ENCODE data around the gene TFF3.

The TFF3 gene

DNA sequence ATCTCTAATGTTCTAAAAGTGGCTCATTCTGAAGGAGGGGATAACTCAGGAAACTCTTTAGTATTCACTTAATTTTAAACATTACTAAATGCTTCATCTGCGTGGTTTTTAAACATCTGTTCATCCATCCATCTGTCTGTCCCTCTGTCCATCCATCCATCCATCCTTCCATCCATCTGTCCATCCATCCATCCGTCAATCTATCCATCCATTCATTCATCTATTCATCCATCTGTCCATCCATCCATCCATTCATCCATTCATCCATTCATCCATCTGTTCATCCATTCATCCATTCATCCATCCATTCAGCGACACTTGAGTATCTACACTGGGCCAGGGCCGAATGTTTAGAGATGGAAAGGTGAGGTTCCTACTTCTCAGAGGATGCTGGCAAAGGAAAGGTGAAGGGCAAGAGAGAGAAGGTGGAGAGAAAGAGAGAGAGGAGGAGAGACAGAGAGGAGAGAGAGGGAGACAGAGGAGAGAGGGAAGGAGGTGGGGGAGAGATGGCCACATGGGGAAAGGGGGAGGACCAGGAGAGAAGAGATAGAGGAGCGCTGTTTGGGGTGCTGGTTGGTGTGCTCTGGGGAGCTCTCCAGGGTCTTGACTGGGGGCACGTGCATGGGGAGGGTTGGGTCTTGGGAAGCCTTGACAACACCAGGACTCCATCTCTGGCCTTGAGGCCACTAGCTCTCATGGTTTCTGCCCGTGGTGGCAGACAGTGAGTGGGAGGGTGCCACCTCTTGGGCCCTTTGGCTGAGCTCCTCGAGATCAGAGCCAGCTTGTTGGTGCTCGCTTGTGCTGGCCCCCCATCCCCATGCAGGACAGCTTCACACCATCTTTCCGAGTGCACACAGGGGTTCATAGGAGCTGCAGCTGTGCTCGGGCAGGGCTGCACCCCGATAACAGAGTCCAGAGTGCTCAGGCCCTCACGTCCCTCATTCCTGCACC is 50.7 kb downstream of the TFF3 start:
- no peak for DNase-seq

- DNase-seq, result peak in 2 of 3 experiments; percentile 23 to 37
These were observed 51.5 kb downstream of the TFF3 start for GRCh38 chr21:42263591-42264131.

DNA sequence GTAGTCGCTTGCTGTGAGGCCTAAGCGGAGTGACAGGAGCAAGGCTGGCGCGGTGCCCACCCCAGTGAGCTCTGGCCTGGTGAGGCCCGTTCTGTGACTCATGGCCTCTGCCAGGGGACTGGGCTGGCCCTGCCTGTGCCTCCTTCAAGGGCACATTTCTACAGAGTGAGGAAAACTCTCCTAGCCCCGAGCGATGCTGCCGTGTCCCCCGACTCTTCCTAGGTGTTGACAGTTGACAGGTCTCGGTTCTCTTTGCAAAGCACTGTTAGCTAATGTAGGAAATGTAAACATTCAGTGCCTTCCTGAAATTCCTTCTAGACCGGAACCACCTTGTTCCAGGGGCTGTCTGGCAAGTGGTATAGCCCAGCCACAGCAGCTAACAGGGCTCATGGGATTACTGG is 52.4 kb downstream of the TFF3 start:
- DNase-seq, result peak in 1 of 3 experiments; percentile 25

- peak in 2 of 3 experiments; percentile 70 to 71 for DNase-seq
These were observed 53.4 kb downstream of the TFF3 start for GRCh38 chr21:42261829-42262200.
